NCI-H82 (cell line): ENCODE results near the gene SNAPIN.

Experiments
- DNase-seq: peaks from one replicate; lab custom pipeline; 2025; lab: John Stamatoyannopoulos, UW

SNAPIN gene

DNA sequence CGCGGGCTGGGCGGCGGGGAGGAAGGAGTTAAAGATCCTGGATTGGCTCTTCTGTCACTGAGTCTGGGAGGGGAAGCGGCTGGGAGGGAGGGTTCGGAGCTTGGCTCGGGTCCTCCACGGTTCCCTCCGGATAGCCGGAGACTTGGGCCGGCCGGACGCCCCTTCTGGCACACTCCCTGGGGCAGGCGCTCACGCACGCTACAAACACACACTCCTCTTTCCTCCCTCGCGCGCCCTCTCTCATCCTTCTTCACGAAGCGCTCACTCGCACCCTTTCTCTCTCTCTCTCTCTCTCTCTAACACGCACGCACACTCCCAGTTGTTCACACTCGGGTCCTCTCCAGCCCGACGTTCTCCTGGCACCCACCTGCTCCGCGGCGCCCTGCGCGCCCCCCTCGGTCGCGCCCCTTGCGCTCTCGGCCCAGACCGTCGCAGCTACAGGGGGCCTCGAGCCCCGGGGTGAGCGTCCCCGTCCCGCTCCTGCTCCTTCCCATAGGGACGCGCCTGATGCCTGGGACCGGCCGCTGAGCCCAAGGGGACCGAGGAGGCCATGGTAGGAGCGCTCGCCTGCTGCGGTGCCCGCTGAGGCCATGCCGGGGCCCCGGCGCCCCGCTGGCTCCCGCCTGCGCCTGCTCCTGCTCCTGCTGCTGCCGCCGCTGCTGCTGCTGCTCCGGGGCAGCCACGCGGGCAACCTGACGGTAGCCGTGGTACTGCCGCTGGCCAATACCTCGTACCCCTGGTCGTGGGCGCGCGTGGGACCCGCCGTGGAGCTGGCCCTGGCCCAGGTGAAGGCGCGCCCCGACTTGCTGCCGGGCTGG, 20.2 kb downstream of the SNAPIN start, which contains the start of gene NPR1:
NPR1 (plus strand) TSS at position 170 of the 818 bp plus-strand sequence; CDS start at position 591, 421 bp downstream.
- peak; percentile 54 for DNase-seq

DNA sequence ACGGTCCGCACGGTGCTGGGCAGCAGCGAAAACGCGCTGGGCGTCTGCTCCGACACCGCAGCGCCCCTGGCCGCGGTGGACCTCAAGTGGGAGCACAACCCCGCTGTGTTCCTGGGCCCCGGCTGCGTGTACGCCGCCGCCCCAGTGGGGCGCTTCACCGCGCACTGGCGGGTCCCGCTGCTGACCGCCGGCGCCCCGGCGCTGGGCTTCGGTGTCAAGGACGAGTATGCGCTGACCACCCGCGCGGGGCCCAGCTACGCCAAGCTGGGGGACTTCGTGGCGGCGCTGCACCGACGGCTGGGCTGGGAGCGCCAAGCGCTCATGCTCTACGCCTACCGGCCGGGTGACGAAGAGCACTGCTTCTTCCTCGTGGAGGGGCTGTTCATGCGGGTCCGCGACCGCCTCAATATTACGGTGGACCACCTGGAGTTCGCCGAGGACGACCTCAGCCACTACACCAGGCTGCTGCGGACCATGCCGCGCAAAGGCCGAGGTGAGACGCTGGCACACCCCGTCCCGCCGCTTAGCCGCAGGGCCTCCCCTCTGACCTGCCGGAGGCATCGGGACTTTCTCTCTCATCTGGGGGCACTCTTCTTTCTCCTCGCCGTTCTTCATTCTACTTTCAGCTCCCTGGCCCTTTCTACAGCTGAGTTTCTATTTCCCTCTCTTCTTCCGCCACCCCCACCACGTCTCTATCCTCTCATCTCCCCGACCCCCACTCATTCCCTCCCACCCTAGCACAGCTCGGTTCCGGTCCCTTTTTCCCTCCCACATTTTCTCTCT, 21.0 kb downstream of the SNAPIN start:
- DNase-seq: peak; percentile 58

DNA sequence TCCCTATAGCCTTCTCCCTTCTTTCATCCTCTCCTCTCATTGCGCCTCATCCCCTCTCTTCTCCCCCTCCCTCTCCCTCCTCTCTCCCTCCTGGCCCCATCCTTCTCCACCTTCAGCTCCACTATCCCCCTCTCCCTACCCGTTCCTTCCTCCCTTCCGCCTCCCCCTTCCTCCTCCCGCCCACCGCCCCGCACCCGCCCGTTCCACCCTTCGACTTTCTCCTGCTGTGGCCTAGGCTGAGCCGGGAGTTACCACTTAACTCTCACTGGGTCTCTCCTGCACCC, 21.6 kb downstream of the SNAPIN start:
- peak; percentile 30 for DNase-seq

DNA sequence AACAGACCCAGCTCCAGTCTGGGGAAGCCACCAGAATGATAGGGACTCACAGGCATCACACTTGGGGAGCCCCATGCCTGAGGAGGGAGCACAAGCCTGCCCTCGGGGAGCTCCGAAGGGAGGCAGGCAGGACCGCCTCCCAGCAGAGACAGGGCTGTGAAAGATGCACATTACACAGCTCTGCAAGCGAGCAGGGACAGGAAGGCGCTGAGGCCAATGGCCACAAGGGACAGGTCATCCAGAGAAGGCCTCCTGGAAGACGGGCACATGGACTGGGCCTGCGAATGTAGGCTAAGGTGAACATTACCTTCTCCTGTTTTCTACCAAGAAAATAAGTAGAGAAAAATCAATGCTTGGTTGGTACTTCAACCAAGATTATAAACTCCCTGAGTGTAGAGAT, 24.2 kb downstream of the SNAPIN start:
- no peak for DNase-seq

- no peak for DNase-seq
Observed at GRCh38 chr1:153683854-153684253, 25.4 kb downstream of the SNAPIN start.

GRCh38 chr1:153684892-153685291, 26.4 kb downstream of the SNAPIN start:
- DNase-seq: no peak

DNA sequence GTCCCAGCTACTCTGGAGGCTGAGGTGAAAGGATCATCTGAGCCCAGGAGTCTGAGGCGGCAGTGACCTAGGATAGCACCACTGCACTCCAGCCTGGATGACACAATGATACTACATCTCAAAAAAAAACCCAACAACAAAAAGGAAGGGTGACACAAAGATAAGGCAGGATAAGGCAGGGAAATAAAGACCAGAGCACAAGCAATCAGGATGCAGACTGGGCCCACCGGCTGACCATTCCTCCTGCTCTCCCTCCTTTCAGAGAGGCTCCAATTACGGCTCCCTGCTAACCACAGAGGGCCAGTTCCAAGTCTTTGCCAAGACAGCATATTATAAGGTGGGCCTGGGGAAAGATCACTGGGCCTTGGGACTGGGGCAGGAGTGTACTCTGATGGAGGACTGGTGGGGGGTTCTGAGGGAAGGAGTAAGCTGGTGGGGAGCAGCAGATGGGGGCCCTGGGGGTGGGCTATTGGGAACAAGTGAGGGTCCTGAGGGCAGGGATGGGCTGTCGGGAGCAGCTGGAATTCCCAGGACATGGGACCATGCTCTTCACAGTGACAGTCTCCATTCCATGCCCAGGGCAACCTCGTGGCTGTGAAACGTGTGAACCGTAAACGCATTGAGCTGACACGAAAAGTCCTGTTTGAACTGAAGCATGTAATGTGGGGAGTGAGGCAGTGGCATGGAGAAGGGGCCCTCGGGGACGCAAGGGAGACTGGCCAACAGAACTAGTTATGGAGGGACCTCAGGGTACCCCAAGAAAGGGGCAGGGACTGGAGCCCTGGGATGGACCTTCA, 27.2 kb downstream of the SNAPIN start:
- DNase-seq: no peak

DNA sequence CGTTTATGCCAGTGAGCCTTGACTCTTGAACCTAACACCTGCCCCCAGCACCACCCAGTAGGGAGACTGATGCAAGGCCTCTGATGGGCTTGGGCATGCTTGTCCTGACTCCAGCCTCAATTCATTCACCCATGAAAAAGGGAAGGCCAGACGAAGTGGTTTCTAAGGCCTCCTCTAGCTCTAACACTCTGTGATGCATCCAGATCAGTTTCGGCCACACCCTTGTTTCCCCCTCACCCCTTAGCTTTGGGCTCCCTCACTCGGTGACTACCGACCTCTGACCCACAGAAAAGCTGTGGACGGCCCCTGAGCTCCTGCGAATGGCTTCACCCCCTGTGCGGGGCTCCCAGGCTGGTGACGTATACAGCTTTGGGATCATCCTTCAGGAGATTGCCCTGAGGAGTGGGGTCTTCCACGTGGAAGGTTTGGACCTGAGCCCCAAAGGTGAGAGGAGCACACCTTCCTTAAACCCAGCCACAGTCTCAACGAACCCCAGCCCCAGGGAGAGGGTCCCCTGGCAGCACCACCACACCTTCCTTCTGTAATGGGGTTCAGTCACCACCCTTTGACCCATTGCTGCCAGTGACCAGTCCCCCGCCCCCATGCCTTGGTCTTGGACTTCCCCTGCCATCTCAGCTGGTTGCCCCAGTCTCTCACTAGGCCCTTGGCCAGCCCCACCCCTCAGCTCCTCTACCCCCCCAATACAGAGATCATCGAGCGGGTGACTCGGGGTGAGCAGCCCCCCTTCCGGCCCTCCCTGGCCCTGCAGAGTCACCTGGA, 29.0 kb downstream of the SNAPIN start:
- DNase-seq: no peak

DNA sequence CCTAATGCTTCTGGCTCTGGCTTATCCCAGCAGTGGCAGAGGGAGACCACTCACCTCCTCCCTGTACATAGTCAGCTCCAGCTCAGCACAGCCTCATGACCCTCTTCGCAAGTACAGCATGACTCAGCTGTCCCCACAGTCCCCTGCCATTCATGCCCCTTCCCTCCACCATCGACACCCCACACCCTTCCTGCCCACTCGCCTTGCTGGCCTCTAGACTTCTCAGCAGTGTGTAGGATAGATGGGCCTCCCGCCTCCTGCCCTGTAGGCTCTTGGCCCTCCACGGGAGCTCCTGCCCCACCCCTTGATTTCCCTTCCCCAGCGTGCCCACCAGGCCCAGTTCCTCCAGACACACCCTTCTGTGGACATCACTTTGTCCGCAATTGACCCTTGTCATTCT, 29.8 kb downstream of the SNAPIN start:
- DNase-seq: no peak

- DNase-seq: no peak
Observed at GRCh38 chr1:153688736-153689328, 30.3 kb downstream of the SNAPIN start.

DNA sequence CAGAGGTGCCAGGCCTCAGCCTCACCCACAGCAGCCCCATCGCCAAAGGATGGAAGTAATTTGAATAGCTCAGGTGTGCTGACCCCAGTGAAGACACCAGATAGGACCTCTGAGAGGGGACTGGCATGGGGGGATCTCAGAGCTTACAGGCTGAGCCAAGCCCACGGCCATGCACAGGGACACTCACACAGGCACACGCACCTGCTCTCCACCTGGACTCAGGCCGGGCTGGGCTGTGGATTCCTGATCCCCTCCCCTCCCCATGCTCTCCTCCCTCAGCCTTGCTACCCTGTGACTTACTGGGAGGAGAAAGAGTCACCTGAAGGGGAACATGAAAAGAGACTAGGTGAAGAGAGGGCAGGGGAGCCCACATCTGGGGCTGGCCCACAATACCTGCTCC, 35.0 kb downstream of the SNAPIN start:
- DNase-seq: no peak

DNA sequence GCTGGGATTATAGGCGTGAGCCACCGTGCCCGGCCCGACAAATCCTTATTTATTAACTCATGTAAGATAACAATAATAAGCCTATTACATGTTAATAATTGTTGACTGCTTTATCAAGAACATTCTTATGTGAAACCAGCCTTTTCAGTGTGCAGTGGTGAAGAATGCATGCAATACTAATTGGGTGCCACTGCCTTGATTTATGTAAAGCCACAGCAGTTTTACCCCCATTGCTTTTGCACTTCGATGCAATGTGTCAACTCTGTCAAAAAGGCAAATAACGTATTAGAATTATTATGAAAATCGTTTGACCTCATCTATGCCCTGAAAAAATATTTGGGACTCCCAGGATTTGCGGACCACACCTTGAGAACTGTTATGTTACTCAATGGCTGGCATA, 38.2 kb downstream of the SNAPIN start:
- no peak for DNase-seq

DNA sequence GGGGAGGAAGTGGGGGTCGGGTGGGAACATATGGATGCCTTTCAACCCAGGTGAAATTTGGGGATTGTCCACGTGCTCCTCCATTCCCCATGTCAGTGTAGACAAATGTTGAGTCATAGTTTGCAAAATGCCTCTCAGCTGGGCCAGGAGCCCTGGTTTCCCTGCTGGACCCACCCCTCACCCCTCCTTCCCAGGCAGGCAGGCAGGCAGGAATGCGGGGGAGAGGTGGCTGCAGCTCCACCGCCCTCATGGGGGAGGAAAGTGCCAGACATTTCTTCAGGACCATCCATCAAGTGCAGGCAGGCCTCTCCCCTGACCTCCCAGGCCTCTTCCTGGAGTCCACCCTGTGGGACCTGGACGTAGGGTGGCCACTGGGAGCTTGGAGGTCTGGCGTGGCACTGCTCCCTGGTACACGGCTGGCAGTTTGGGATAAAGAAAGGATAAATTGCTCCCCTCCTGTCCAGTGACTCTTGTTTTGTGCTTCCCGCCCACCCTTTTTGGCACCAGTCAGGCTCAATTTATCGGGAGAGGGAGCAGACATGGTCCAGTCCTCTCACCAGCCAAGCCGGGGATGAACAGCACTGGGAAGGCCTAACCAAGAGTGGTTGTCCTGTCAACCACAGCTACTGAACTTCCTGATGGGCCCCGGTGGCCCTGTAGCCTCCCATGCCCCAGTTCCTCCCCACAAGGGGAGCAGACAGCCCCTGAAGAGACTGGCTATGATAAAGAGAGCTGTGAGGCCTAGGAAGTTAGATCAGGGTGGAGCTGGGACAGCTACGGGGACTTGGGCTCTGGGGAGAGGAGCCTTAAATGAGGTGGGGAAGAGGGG, 38.9 kb downstream of the SNAPIN start:
- no peak for DNase-seq

- DNase-seq: peak; percentile 30
Observed at GRCh38 chr1:153698020-153698922, 39.8 kb downstream of the SNAPIN start.

- DNase-seq: no peak
Observed at GRCh38 chr1:153698923-153699714, 40.6 kb downstream of the SNAPIN start.

DNA sequence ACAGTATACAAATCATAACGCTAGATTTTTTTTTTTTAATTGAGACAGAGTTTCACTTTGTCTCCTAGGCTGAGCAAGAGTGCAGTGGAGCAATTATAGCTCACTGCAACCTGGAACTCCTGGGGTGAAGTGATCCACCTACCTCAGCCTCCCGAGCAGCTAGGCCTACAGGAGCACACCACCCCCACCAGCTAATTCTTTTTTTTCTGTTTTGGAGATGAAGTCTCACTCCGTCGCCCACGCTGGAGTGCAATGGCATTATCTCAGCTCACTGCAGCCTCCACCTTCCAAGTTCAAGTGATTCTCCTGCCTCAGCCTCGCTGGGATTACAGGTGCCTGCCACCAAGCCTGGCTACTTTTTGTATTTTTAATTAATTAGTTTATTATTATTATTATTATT, 41.3 kb downstream of the SNAPIN start:
- no peak for DNase-seq

GRCh38 chr1:153705484-153705883, 47.0 kb downstream of the SNAPIN start:
- DNase-seq: no peak

- peak; percentile 83 for DNase-seq
Observed at GRCh38 chr1:153711026-153711425, 52.5 kb downstream of the SNAPIN start.
